ENCODE data around the gene DYDC1. TPM values are rescaled to one million over a fixed set of nuclear protein-coding genes. Genes with fewer than 3 reads are reported as not detected.

DYDC1 gene
- total RNA-seq, 1 donor from 2014 or later, result not detected

DNA sequence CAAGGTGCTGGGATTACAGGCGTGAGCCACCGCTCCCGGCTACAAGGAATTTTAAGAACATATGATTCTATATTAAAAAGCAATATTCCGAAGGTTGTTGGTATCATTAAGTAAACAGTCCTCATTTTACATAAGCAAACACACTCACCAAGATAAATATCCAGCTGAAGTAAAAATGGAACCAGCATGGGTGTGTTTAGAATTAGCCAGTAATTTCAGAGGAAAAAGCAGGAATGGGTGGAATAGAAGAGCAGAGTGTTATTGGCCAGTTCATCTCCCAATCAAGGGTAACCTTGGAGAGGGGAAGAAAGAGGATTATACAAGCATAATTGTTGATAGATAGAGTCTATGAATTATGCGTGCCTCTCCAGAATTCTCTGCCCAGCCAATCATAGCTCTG, 35.4 kb downstream of the DYDC1 start:
- no peaks in the 10 kb centered on the region for H4K20me1 ChIP-seq (ENCODE audit: low read depth)
- no peak overlapping the region for H3K27ac ChIP-seq
- H3K4me2 ChIP-seq, result no peak overlapping the region
- no peaks in the 10 kb centered on the region for H3K9me3 Mint-ChIP-seq
- H3K4me3 Mint-ChIP-seq, result no peak overlapping the region
- TF ChIP-seq CTCF (IDR thresholded peaks at IDR 0.05), result no peak
- no peak for TF ChIP-seq EZH2 (IDR thresholded peaks at IDR 0.05)
- TF ChIP-seq EZH2phosphoT487 (IDR thresholded peaks at IDR 0.05), result no peak
- no peaks in the 10 kb centered on the region for H3K9me3 ChIP-seq (ENCODE audit: low read depth)
- no peak overlapping the region for H3K4me3 ChIP-seq
- H3K36me3 Mint-ChIP-seq, result no peaks in the 10 kb centered on the region
- no peaks in the 10 kb centered on the region for H3K36me3 ChIP-seq
- H2AFZ ChIP-seq (replicated peaks), result no peak overlapping the region
- H3F3A ChIP-seq (ENCODE audit: low read depth), result peaks cover 11% of the 10 kb centered on the region
- H3K79me2 ChIP-seq (ENCODE audit: low read depth), result no peaks in the 10 kb centered on the region
- peaks cover 16% of the 10 kb centered on the region for H3K4me1 ChIP-seq
- H3K9ac ChIP-seq, result no peak overlapping the region
- H3K27me3 ChIP-seq, result no peaks in the 10 kb centered on the region
- no peak overlapping the region for H3K27ac Mint-ChIP-seq
- peaks cover 11% of the 10 kb centered on the region for H3K4me1 Mint-ChIP-seq
- DNase-seq (ENCODE audit: low spot score), result no peak
- H3K27me3 Mint-ChIP-seq (ENCODE audit: insufficient read depth, low read depth), result peaks cover 2% of the 10 kb centered on the region

DNA sequence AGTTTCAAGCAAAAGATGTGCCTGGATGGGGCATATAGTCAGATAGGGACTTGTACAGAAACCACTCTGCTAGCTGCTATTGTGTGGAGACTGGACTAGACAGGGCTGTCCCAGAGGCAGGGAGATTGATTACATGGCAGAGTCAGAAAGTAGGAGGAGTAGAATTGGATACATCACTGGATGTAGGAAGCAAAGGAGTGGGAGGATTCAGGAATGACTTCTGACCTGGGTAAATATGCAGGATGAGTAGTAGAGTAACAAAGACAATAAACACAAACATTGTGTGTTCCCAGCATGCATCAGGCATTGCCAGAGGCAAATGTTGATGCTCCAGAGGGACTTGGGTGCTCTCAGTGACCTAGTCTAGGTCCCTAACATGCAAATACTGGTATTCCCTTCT, 36.2 kb downstream of the DYDC1 start:
- Histone ChIP-seq H3K79me2 (ENCODE audit: low read depth) (no peaks in the 10 kb centered on the region), H3K4me1 (peaks cover 16% of the 10 kb centered on the region), H3K4me2 (no peak overlapping the region), H4K20me1 (ENCODE audit: low read depth) (no peaks in the 10 kb centered on the region), H3K36me3 (no peaks in the 10 kb centered on the region), H3K27me3 (no peaks in the 10 kb centered on the region), H3K9me3 (ENCODE audit: low read depth) (no peaks in the 10 kb centered on the region), H3F3A (ENCODE audit: low read depth) (peaks cover 9% of the 10 kb centered on the region), H3K27ac (no peak overlapping the region), H2AFZ (replicated peaks) (no peak overlapping the region), H3K9ac (no peak overlapping the region), H3K4me3 (no peak overlapping the region)
- H3K27ac Mint-ChIP-seq, result no peak overlapping the region
- H3K36me3 Mint-ChIP-seq, result no peaks in the 10 kb centered on the region
- DNase-seq (ENCODE audit: low spot score), result no peak
- peaks cover 11% of the 10 kb centered on the region for H3K4me1 Mint-ChIP-seq
- H3K9me3 Mint-ChIP-seq, result no peaks in the 10 kb centered on the region
- peaks cover 2% of the 10 kb centered on the region for H3K27me3 Mint-ChIP-seq (ENCODE audit: insufficient read depth, low read depth)
- H3K4me3 Mint-ChIP-seq, result no peak overlapping the region
- no peak for TF ChIP-seq CTCF (IDR thresholded peaks at IDR 0.05)
- TF ChIP-seq EZH2 (IDR thresholded peaks at IDR 0.05), result no peak
- no peak for TF ChIP-seq EZH2phosphoT487 (IDR thresholded peaks at IDR 0.05)

- Histone ChIP-seq H3K4me2 (no peak overlapping the region), H3K27me3 (no peaks in the 10 kb centered on the region), H2AFZ (replicated peaks) (no peak overlapping the region), H3F3A (ENCODE audit: low read depth) (peaks cover 5% of the 10 kb centered on the region), H3K9me3 (ENCODE audit: low read depth) (no peaks in the 10 kb centered on the region), H3K36me3 (no peaks in the 10 kb centered on the region), H3K27ac (no peak overlapping the region), H3K9ac (no peak overlapping the region), H3K4me3 (no peak overlapping the region), H4K20me1 (ENCODE audit: low read depth) (no peaks in the 10 kb centered on the region), H3K4me1 (peaks cover 16% of the 10 kb centered on the region), H3K79me2 (ENCODE audit: low read depth) (no peaks in the 10 kb centered on the region)
- no peaks in the 10 kb centered on the region for H3K9me3 Mint-ChIP-seq
- H3K4me3 Mint-ChIP-seq, result no peak overlapping the region
- H3K36me3 Mint-ChIP-seq, result no peaks in the 10 kb centered on the region
- TF ChIP-seq EZH2 (IDR thresholded peaks at IDR 0.05), result no peak
- H3K4me1 Mint-ChIP-seq, result peaks cover 11% of the 10 kb centered on the region
- no peak for DNase-seq (ENCODE audit: low spot score)
- H3K27me3 Mint-ChIP-seq (ENCODE audit: insufficient read depth, low read depth), result peaks cover 2% of the 10 kb centered on the region
- no peak overlapping the region for H3K27ac Mint-ChIP-seq
Measured at GRCh38 chr10:80319725-80320290, 36.7 kb downstream of the DYDC1 start.

DNA sequence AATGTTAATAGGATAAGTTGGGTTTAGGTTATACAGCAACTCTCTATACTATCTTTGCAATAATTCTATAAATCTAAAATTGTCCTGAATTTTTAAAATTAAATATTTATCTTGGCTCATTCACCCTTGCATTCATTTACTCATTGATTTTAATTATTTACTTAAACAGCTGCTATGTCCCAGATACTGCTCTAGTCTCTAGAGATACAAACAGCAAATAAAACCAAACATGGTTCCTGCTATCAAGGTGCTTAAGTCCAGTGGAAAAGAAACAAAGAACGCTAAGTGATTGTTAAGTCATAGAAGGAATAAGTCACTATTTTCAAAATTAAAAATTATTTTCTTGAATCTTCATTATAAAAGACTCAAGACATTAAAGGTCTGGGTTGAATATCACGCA, 37.2 kb downstream of the DYDC1 start:
- Mint-ChIP-seq H3K9me3 (no peaks in the 10 kb centered on the region), H3K4me1 (peaks cover 11% of the 10 kb centered on the region), H3K27ac (no peak overlapping the region), H3K36me3 (no peaks in the 10 kb centered on the region), H3K27me3 (ENCODE audit: insufficient read depth, low read depth) (peaks cover 2% of the 10 kb centered on the region), H3K4me3 (no peak overlapping the region)
- no peak for DNase-seq (ENCODE audit: low spot score)
- no peaks in the 10 kb centered on the region for H3K36me3 ChIP-seq
- H3K4me2 ChIP-seq, result no peak overlapping the region
- no peaks in the 10 kb centered on the region for H3K9me3 ChIP-seq (ENCODE audit: low read depth)
- no peaks in the 10 kb centered on the region for H3K79me2 ChIP-seq (ENCODE audit: low read depth)
- peaks cover 5% of the 10 kb centered on the region for H3F3A ChIP-seq (ENCODE audit: low read depth)
- no peak overlapping the region for H3K27ac ChIP-seq
- H3K9ac ChIP-seq, result no peak overlapping the region
- H3K4me3 ChIP-seq, result no peak overlapping the region
- TF ChIP-seq EZH2 (IDR thresholded peaks at IDR 0.05) (no peak), EZH2phosphoT487 (IDR thresholded peaks at IDR 0.05) (no peak), CTCF (IDR thresholded peaks at IDR 0.05) (no peak)
- H3K27me3 ChIP-seq, result no peaks in the 10 kb centered on the region
- H2AFZ ChIP-seq (replicated peaks), result no peak overlapping the region
- H4K20me1 ChIP-seq (ENCODE audit: low read depth), result no peaks in the 10 kb centered on the region
- H3K4me1 ChIP-seq, result peaks cover 16% of the 10 kb centered on the region
